Endothelial cell of umbilical vein (primary cell): Measurements from ENCODE around the gene AACS. TPM values are rescaled to one million over a fixed set of nuclear protein-coding genes. Genes with fewer than 3 reads are reported as not detected.

Source experiments
- BruUV-seq: library from RNA; stranded (reverse); fragments of 400-500 nt; replicated peaks from 2 replicates; lab custom pipeline; 2021; lab: Mats Ljungman, UMichigan
- CTCF ChIA-PET: fragments of 300-600, 350-600 bp; sonication (Branson Sonifier 250); formaldehyde crosslinking; loops from one replicate; lab custom pipeline; 2021; ENCODE audit warnings: antibody characterized with exemption, inconsistent platforms; lab: Charles Lee
- POLR2A ChIA-PET: fragments of 300-600, 350-600 bp; sonication (Branson Sonifier 250); formaldehyde crosslinking; loops from one replicate; lab custom pipeline; 2021; ENCODE audit warnings: antibody characterized with exemption, inconsistent platforms; lab: Charles Lee
- DNase-seq: peaks from one replicate; pipeline ENCODE4 v3.0.0-alpha.2; 2011; ENCODE audit warnings: low read depth, low spot score
- FAIRE-seq: peaks from 2 replicates; lab custom pipeline; 2011; peaks lifted over from hg19 to GRCh38; lab: Jason Lieb, UNC
- H2AFZ ChIP-seq: 2 replicates; pipeline ENCODE4 v1.6.0; 2012; ENCODE audit warnings: low read depth, low read length, control low read depth, inconsistent platforms
- H3K27ac ChIP-seq: 2 replicates; pipeline ENCODE4 v1.5.1; 2011; ENCODE audit warnings: low read depth, mild to moderate bottlenecking, control low read depth, low read length, moderate library complexity; ENCODE audit not compliant: insufficient read depth
- H3K27me3 ChIP-seq, 2 experiments: 2 replicates each; pipeline versions ENCODE4 v1.6.0 to v1.6.1; 2011; ENCODE audit warnings: low read length in 2 of 2, mixed read lengths in 1 of 2; ENCODE audit not compliant: control insufficient read depth in 2 of 2, insufficient read depth in 2 of 2
- H3K36me3 ChIP-seq, 2 experiments: 2 replicates in 1 of 2; 3 replicates in 1 of 2; pipeline ENCODE4 v1.5.1; 2011; ENCODE audit warnings: low read length in 2 of 2, mild to moderate bottlenecking in 1 of 2, moderate library complexity in 1 of 2; ENCODE audit not compliant: control insufficient read depth in 2 of 2, insufficient read depth in 2 of 2; ENCODE audit errors: extremely low read depth in 1 of 2
- H3K4me1 ChIP-seq: 3 replicates; pipeline ENCODE4 v1.5.1; 2011; ENCODE audit warnings: mild to moderate bottlenecking, low read length; ENCODE audit not compliant: control insufficient read depth, insufficient read depth; ENCODE audit errors: extremely low read depth
- H3K4me2 ChIP-seq: 2 replicates; pipeline ENCODE4 v1.6.1; 2011; ENCODE audit warnings: low read length, control low read depth, mixed read lengths; ENCODE audit not compliant: insufficient read depth
- H3K4me3 ChIP-seq, 3 experiments: fragments of 200-600 bp in 1 of 3; sonication (generic), shearing (Covaris generic) in 1 of 3; replicated peaks in 1 of 3; 2 replicates each; pipeline ENCODE4 v1.5.1; 2011 to 2016; ENCODE audit warnings: control low read depth in 3 of 3, low read length in 3 of 3, mild to moderate bottlenecking in 2 of 3, inconsistent platforms in 1 of 3, low read depth in 1 of 3, moderate library complexity in 1 of 3; ENCODE audit not compliant: insufficient read depth in 1 of 3
- H3K79me2 ChIP-seq: 2 replicates; pipeline ENCODE4 v1.6.0; 2012; ENCODE audit warnings: low read length, inconsistent platforms; ENCODE audit not compliant: control insufficient read depth, insufficient read depth
- H3K9ac ChIP-seq: replicated peaks from 2 replicates; pipeline ENCODE3; 2011; ENCODE audit warnings: low read length, control low read depth; ENCODE audit not compliant: insufficient read depth; ENCODE audit errors: extremely low read depth
- H3K9me1 ChIP-seq: replicated peaks from 3 replicates; pipeline ENCODE4 v1.6.0; 2011; ENCODE audit warnings: mild to moderate bottlenecking, low read length; ENCODE audit not compliant: control insufficient read depth, insufficient read depth; ENCODE audit errors: extremely low read depth
- H3K9me3 ChIP-seq: replicated peaks from 2 replicates; pipeline ENCODE4 v1.5.1; 2012; ENCODE audit warnings: low read length, inconsistent platforms; ENCODE audit not compliant: control insufficient read depth, insufficient read depth
- H4K20me1 ChIP-seq: replicated peaks from 2 replicates; pipeline ENCODE3; 2011; ENCODE audit warnings: mild to moderate bottlenecking, low read length; ENCODE audit not compliant: control insufficient read depth, insufficient read depth; ENCODE audit errors: extremely low read depth
- EZH2 ChIP-seq: IDR thresholded peaks from 2 replicates; pipeline ENCODE4 v1.6.1; 2012; ENCODE audit warnings: borderline replicate concordance, low read depth, mild to moderate bottlenecking, moderate library complexity, low read length, inconsistent platforms; ENCODE audit not compliant: severe bottlenecking
- FOS ChIP-seq: IDR thresholded peaks from 2 replicates; pipeline ENCODE4 v1.6.1; 2011; ENCODE audit warnings: mild to moderate bottlenecking, low read length, moderate library complexity, borderline replicate concordance; ENCODE audit not compliant: insufficient read depth
- JUN ChIP-seq: IDR thresholded peaks from 2 replicates; pipeline ENCODE4 v1.6.1; 2011; ENCODE audit warnings: borderline replicate concordance, low read depth; ENCODE audit not compliant: insufficient read length, insufficient read depth
- MYC ChIP-seq: IDR thresholded peaks from one replicate; pipeline ENCODE4 v1.6.1; 2011; ENCODE audit warnings: mild to moderate bottlenecking, low read depth, low read length
- POLR2A ChIP-seq: IDR thresholded peaks from 2 replicates; pipeline ENCODE4 v1.6.1; 2012; ENCODE audit warnings: low read depth, mild to moderate bottlenecking, control low read depth, low read length
- POLR2AphosphoS5 ChIP-seq: IDR thresholded peaks from 2 replicates; pipeline ENCODE4 v1.6.1; 2012; ENCODE audit warnings: low read depth, mild to moderate bottlenecking, control low read depth, low read length, moderate library complexity; ENCODE audit not compliant: insufficient read depth
- dilution Hi-C: fragments of 300-500 bp; cut with MboI; formaldehyde crosslinking; loops from one replicate; pipeline ENCODE4 v1.15.0; 2019; ENCODE audit warnings: low sequenced_read_pairs; ENCODE audit not compliant: extremely low pct_ligation_motif_present
- intact Hi-C: fragments of 100-400 bp; cut with micrococcal nuclease; formaldehyde crosslinking; loops from one replicate; pipeline ENCODE4 v1.10.0; 2022
- polyA plus RNA-seq, 4 experiments: library from polyadenylated mRNA; depleted of rRNA in 3 of 4; stranded (reverse) in 3 of 4; unstranded in 1 of 4; fragments of >200 nt; gene quantifications; 2 replicates each; pipeline versions ENCODE4 v1.2.1 to v1.2.3, GENCODE V29; 2011 to 2012; ENCODE audit warnings: missing spikeins in 1 of 4
- total RNA-seq: library from RNA; stranded (reverse); gene quantifications from 2 replicates; pipeline ENCODE4 v1.2.3, GENCODE V29; 2021
- TF ChIP-seq, protein P1 (sequence below): IDR thresholded peaks from 2 replicates; pipeline ENCODE4 v1.6.1; 2011; ENCODE audit not compliant: insufficient read depth, insufficient read length
- TF ChIP-seq, protein P2 (sequence below), 2 donors: IDR thresholded peaks; 1 replicate in 1 of 2; 2 replicates in 1 of 2; pipeline ENCODE4 v1.5.1; 2011; ENCODE audit warnings: low read length in 2 of 2, mild to moderate bottlenecking in 2 of 2, moderate library complexity in 2 of 2, control low read depth in 1 of 2, inconsistent platforms in 1 of 2, low read depth in 1 of 2; ENCODE audit not compliant: insufficient read depth in 1 of 2; ENCODE audit errors: extremely low read depth in 1 of 2

Gene AACS
- total and polyA plus RNA-seq, 2 donors (not counting 3 experiments of a cell fraction or from before 2014, with no cell fraction given) = 34.7 to 40.3 TPM

DNA sequence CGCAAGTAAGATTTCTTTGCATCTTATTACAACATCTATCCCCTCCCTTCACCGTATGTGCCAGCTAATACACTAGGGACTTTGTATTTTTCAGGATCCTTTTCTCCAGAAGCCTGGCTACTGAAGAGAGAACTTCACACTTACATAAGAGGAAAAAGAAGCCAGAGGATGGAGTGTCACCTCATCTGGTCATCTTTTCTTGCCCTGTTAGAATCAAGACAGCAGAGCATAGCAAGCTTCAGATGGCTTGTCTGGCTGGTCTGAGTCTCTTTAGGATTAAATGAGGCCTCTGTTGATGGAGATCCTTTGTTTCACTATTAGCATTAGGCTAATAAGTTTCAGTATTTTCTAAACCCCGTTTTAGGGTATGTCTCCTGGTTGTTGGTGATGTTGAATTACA is 14.4 kb upstream of the AACS start:
- intact Hi-C loops = no loop called here

GRCh38 chr12:125053821-125054220 is 11.4 kb upstream of the AACS start:
- Histone ChIP-seq H3K9me3 (no peaks in the 10 kb centered on the region), H3K4me2 (no peak overlapping the region), H3K4me3 (no peak overlapping the region), H3K9ac (no peak overlapping the region), H3K36me3 (no peaks in the 10 kb centered on the region), H3K27ac (no peak overlapping the region), H3K4me1 (peaks cover 4% of the 10 kb centered on the region), H2AFZ (no peak overlapping the region), H3K9me1 (no peaks in the 10 kb centered on the region), H3K79me2 (no peaks in the 10 kb centered on the region), H4K20me1 (no peaks in the 10 kb centered on the region), H3K27me3 (peaks cover 0 to 4% of the 10 kb centered on the region in 2 experiments)
- intact Hi-C loops = no loop called here
- no peak for DNase-seq
- CTCF ChIA-PET = no interaction called here
- dilution Hi-C loops = no loop called here
- no peak for FAIRE-seq
- POLR2A ChIA-PET = no interaction called here
- TF ChIP-seq, protein P1, sequence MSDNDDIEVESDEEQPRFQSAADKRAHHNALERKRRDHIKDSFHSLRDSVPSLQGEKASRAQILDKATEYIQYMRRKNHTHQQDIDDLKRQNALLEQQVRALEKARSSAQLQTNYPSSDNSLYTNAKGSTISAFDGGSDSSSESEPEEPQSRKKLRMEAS = no peak
- TF ChIP-seq MYC = no peak
- TF ChIP-seq FOS = no peak
- TF ChIP-seq, protein P2, sequence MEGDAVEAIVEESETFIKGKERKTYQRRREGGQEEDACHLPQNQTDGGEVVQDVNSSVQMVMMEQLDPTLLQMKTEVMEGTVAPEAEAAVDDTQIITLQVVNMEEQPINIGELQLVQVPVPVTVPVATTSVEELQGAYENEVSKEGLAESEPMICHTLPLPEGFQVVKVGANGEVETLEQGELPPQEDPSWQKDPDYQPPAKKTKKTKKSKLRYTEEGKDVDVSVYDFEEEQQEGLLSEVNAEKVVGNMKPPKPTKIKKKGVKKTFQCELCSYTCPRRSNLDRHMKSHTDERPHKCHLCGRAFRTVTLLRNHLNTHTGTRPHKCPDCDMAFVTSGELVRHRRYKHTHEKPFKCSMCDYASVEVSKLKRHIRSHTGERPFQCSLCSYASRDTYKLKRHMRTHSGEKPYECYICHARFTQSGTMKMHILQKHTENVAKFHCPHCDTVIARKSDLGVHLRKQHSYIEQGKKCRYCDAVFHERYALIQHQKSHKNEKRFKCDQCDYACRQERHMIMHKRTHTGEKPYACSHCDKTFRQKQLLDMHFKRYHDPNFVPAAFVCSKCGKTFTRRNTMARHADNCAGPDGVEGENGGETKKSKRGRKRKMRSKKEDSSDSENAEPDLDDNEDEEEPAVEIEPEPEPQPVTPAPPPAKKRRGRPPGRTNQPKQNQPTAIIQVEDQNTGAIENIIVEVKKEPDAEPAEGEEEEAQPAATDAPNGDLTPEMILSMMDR (IDR thresholded peaks at IDR 0.05; ENCODE audit: extremely low read depth in 1 of 2, insufficient read depth in 1 of 2, low read depth in 1 of 2, low read length in 2 of 2) = no peak
- no peak for TF ChIP-seq POLR2AphosphoS5
- no peak for TF ChIP-seq EZH2
- no peak for TF ChIP-seq JUN
- no TSS peak for BruUV-seq

More for the DNA sequence above, 14.4 kb upstream of the AACS start:
- Histone ChIP-seq H3K4me2 (no peak overlapping the region), H4K20me1 (no peaks in the 10 kb centered on the region), H3K27ac (no peak overlapping the region), H3K4me3 (no peak overlapping the region), H3K9me3 (no peaks in the 10 kb centered on the region), H3K9ac (no peak overlapping the region), H3K9me1 (no peaks in the 10 kb centered on the region), H3K27me3 (no peaks in the 10 kb centered on the region), H3K36me3 (no peaks in the 10 kb centered on the region), H3K79me2 (no peaks in the 10 kb centered on the region), H2AFZ (no peak overlapping the region), H3K4me1 (peaks cover 4% of the 10 kb centered on the region)
- no peak for DNase-seq
- FAIRE-seq = no peak
- no peak for TF ChIP-seq POLR2A
- BruUV-seq = no TSS peak
- ChIA-PET POLR2A (interaction anchor here (0.5 kb wide), 1 partner anchor 41 kb away, joined by 3 read pairs; no protein-coding TSS in a partner anchor), CTCF (no interaction called here)
- dilution Hi-C loops = no loop called here
